HepG2 (cell line): Measurements from ENCODE around the gene ASIC3. TPM values are rescaled to one million over a fixed set of nuclear protein-coding genes. Genes with fewer than 3 reads are reported as not detected.

Experiments used
- HNRNPUL1 ChIP-seq: fragments of 200-400 bp; formaldehyde crosslinking; IDR thresholded peaks from 2 replicates; pipeline ENCODE4 v1.6.1; 2017; ENCODE audit warnings: low read depth, mild to moderate bottlenecking, low read length, moderate library complexity
- NFKB2 ChIP-seq: sonication (generic); formaldehyde crosslinking; IDR thresholded peaks from 2 replicates; pipeline ENCODE4 v1.4.0; 2020; ENCODE audit warnings: missing genetic modification reagents, borderline replicate concordance
- PHF21A ChIP-seq: sonication (generic); formaldehyde crosslinking; IDR thresholded peaks from 2 replicates; pipeline ENCODE4 v1.5.0; 2020; ENCODE audit warnings: mild to moderate bottlenecking, missing genetic modification reagents
- TBL1XR1 ChIP-seq: fragments of 150-350 bp; IDR thresholded peaks from 2 replicates; pipeline ENCODE4 v1.6.1; 2014; ENCODE audit warnings: borderline replicate concordance, low read length; ENCODE audit not compliant: partially characterized antibody
- ZNF773 ChIP-seq: sonication (generic); formaldehyde crosslinking; IDR thresholded peaks from 2 replicates; pipeline ENCODE4 v1.4.0; 2020; ENCODE audit warnings: missing genetic modification reagents, borderline replicate concordance
- polyA plus RNA-seq, 8 experiments: library from polyadenylated mRNA; depleted of rRNA in 3 of 8; stranded (reverse) in 7 of 8; unstranded in 1 of 8; fragments of >200 nt; fragmentation: Illumina TruSeq in 4 of 8; extraction: Trizol in 4 of 8; gene quantifications; 2 replicates each; pipeline versions ENCODE4 v1.2.1 to v1.2.3, GENCODE V29; 2011 to 2016; ENCODE audit warnings: low read depth in 4 of 8, missing spikeins in 1 of 8, mixed read lengths in 1 of 8; ENCODE audit not compliant: insufficient read depth in 1 of 8
- total RNA-seq, 5 experiments: library from RNA; depleted of rRNA; stranded (reverse); fragments of >200 nt; fragmentation: Illumina TruSeq; extraction: Trizol; gene quantifications; 2 replicates each; pipeline ENCODE4 v1.2.3, GENCODE V29; 2016; ENCODE audit warnings: low read depth in 1 of 5
- TF ChIP-seq, protein P1 (sequence below): sonication (generic); formaldehyde crosslinking; IDR thresholded peaks from 2 replicates; pipeline ENCODE4 v1.4.0; 2020; ENCODE audit warnings: missing genetic modification reagents
- TF ChIP-seq, protein P2 (sequence below), 2 experiments: sonication (generic) in 1 of 2; formaldehyde crosslinking in 1 of 2; IDR thresholded peaks; 2 replicates each; pipeline versions ENCODE4 v1.4.0 to v1.6.1; 2018 to 2020; ENCODE audit warnings: missing genetic modification reagents in 2 of 2, borderline replicate concordance in 1 of 2, low read depth in 1 of 2, mild to moderate bottlenecking in 1 of 2, missing biosample characterization in 1 of 2
- TF ChIP-seq, protein P3 (sequence below): sonication (generic); formaldehyde crosslinking; IDR thresholded peaks from 2 replicates; pipeline ENCODE4 v1.5.0; 2020; ENCODE audit warnings: mild to moderate bottlenecking, missing genetic modification reagents, borderline replicate concordance
- TF ChIP-seq, protein P4 (sequence below): IDR thresholded peaks from 2 replicates; pipeline ENCODE4 v1.6.1; 2016; ENCODE audit warnings: missing genetic modification reagents, missing compliant biosample characterization
- TF ChIP-seq, protein P5 (sequence below): sonication (generic); formaldehyde crosslinking; IDR thresholded peaks from 2 replicates; pipeline ENCODE4 v1.4.0; 2020; ENCODE audit warnings: missing genetic modification reagents

Gene ASIC3
- total and polyA plus RNA-seq, 2 of the 13 experiments (the other 11 are each of a cell fraction or from before 2014, with no cell fraction given) = 0.51 TPM; not detected in 1

DNA sequence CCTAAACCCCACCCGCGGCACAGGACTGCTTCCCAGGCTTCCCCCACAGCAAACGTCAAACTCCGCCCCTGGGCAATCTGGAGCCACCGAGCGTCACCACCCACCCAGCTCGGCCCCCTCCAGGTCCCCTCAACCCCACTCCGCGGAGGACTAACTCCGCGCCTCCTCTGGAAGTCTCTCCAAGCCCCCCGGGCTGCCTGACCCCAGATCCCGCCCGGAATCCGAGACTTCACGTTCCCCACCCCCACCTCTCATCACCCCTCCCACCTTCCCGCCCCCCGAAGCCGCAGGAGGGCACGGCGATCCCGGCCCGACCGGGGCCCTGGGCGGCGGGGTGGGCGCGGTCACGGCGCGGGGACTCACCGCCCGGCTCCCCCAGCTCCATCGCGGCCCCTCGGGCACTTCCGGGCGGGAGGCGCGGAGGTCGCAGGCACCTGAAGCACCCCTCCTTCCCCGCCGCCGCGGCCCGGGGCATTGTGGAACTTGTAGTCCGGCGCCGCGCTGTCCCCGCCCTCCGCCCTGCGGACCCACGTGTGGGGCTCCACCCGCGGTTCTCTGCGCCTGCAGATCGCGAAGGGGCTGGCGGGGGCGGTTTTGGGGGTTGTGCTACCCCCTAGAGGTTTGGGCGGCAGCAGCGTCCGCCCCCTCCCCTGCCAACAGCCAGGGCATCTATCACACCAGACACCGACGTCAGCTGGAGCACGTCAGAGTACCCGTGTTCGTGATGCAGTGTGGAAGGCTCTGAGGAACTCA is 34.9 kb downstream of the ASIC3 start, which contains the start of gene TMUB1 (continued):
- TF ChIP-seq HNRNPUL1 = no peak
- TF ChIP-seq TBL1XR1 = no peak
- no peak for TF ChIP-seq PHF21A (CRISPR knock-in tag)
- TF ChIP-seq, protein P1, sequence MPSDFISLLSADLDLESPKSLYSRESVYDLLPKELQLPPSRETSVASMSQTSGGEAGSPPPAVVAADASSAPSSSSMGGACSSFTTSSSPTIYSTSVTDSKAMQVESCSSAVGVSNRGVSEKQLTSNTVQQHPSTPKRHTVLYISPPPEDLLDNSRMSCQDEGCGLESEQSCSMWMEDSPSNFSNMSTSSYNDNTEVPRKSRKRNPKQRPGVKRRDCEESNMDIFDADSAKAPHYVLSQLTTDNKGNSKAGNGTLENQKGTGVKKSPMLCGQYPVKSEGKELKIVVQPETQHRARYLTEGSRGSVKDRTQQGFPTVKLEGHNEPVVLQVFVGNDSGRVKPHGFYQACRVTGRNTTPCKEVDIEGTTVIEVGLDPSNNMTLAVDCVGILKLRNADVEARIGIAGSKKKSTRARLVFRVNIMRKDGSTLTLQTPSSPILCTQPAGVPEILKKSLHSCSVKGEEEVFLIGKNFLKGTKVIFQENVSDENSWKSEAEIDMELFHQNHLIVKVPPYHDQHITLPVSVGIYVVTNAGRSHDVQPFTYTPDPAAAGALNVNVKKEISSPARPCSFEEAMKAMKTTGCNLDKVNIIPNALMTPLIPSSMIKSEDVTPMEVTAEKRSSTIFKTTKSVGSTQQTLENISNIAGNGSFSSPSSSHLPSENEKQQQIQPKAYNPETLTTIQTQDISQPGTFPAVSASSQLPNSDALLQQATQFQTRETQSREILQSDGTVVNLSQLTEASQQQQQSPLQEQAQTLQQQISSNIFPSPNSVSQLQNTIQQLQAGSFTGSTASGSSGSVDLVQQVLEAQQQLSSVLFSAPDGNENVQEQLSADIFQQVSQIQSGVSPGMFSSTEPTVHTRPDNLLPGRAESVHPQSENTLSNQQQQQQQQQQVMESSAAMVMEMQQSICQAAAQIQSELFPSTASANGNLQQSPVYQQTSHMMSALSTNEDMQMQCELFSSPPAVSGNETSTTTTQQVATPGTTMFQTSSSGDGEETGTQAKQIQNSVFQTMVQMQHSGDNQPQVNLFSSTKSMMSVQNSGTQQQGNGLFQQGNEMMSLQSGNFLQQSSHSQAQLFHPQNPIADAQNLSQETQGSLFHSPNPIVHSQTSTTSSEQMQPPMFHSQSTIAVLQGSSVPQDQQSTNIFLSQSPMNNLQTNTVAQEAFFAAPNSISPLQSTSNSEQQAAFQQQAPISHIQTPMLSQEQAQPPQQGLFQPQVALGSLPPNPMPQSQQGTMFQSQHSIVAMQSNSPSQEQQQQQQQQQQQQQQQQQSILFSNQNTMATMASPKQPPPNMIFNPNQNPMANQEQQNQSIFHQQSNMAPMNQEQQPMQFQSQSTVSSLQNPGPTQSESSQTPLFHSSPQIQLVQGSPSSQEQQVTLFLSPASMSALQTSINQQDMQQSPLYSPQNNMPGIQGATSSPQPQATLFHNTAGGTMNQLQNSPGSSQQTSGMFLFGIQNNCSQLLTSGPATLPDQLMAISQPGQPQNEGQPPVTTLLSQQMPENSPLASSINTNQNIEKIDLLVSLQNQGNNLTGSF (CRISPR knock-in tag) = no peak
- no peak for TF ChIP-seq ZNF773 (CRISPR knock-in tag)
- TF ChIP-seq, protein P2, sequence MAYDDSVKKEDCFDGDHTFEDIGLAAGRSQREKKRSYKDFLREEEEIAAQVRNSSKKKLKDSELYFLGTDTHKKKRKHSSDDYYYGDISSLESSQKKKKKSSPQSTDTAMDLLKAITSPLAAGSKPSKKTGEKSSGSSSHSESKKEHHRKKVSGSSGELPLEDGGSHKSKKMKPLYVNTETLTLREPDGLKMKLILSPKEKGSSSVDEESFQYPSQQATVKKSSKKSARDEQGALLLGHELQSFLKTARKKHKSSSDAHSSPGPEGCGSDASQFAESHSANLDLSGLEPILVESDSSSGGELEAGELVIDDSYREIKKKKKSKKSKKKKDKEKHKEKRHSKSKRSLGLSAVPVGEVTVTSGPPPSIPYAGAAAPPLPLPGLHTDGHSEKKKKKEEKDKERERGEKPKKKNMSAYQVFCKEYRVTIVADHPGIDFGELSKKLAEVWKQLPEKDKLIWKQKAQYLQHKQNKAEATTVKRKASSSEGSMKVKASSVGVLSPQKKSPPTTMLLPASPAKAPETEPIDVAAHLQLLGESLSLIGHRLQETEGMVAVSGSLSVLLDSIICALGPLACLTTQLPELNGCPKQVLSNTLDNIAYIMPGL (CRISPR knock-in tag; IDR thresholded peaks at IDR 0.05; ENCODE audit: borderline replicate concordance in 1 of 2, low read depth in 1 of 2) = no peak; a peak in 1 of 4 replicates
- TF ChIP-seq, protein P3, sequence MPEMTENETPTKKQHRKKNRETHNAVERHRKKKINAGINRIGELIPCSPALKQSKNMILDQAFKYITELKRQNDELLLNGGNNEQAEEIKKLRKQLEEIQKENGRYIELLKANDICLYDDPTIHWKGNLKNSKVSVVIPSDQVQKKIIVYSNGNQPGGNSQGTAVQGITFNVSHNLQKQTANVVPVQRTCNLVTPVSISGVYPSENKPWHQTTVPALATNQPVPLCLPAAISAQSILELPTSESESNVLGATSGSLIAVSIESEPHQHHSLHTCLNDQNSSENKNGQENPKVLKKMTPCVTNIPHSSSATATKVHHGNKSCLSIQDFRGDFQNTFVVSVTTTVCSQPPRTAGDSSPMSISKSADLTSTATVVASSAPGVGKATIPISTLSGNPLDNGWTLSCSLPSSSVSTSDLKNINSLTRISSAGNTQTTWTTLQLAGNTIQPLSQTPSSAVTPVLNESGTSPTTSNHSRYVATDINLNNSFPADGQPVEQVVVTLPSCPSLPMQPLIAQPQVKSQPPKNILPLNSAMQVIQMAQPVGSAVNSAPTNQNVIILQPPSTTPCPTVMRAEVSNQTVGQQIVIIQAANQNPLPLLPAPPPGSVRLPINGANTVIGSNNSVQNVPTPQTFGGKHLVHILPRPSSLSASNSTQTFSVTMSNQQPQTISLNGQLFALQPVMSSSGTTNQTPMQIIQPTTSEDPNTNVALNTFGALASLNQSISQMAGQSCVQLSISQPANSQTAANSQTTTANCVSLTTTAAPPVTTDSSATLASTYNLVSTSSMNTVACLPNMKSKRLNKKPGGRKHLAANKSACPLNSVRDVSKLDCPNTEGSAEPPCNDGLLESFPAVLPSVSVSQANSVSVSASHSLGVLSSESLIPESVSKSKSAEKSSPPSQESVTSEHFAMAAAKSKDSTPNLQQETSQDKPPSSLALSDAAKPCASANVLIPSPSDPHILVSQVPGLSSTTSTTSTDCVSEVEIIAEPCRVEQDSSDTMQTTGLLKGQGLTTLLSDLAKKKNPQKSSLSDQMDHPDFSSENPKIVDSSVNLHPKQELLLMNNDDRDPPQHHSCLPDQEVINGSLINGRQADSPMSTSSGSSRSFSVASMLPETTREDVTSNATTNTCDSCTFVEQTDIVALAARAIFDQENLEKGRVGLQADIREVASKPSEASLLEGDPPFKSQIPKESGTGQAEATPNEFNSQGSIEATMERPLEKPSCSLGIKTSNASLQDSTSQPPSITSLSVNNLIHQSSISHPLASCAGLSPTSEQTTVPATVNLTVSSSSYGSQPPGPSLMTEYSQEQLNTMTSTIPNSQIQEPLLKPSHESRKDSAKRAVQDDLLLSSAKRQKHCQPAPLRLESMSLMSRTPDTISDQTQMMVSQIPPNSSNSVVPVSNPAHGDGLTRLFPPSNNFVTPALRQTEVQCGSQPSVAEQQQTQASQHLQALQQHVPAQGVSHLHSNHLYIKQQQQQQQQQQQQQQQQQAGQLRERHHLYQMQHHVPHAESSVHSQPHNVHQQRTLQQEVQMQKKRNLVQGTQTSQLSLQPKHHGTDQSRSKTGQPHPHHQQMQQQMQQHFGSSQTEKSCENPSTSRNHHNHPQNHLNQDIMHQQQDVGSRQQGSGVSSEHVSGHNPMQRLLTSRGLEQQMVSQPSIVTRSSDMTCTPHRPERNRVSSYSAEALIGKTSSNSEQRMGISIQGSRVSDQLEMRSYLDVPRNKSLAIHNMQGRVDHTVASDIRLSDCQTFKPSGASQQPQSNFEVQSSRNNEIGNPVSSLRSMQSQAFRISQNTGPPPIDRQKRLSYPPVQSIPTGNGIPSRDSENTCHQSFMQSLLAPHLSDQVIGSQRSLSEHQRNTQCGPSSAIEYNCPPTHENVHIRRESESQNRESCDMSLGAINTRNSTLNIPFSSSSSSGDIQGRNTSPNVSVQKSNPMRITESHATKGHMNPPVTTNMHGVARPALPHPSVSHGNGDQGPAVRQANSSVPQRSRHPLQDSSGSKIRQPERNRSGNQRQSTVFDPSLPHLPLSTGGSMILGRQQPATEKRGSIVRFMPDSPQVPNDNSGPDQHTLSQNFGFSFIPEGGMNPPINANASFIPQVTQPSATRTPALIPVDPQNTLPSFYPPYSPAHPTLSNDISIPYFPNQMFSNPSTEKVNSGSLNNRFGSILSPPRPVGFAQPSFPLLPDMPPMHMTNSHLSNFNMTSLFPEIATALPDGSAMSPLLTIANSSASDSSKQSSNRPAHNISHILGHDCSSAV (CRISPR knock-in tag) = no peak
- TF ChIP-seq NFKB2 (CRISPR knock-in tag) = peak; percentile 48; the same call in 1 of the 2 replicates
- TF ChIP-seq, protein P4, sequence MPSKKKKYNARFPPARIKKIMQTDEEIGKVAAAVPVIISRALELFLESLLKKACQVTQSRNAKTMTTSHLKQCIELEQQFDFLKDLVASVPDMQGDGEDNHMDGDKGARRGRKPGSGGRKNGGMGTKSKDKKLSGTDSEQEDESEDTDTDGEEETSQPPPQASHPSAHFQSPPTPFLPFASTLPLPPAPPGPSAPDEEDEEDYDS (CRISPR knock-in tag) = no peak
- TF ChIP-seq, protein P5, sequence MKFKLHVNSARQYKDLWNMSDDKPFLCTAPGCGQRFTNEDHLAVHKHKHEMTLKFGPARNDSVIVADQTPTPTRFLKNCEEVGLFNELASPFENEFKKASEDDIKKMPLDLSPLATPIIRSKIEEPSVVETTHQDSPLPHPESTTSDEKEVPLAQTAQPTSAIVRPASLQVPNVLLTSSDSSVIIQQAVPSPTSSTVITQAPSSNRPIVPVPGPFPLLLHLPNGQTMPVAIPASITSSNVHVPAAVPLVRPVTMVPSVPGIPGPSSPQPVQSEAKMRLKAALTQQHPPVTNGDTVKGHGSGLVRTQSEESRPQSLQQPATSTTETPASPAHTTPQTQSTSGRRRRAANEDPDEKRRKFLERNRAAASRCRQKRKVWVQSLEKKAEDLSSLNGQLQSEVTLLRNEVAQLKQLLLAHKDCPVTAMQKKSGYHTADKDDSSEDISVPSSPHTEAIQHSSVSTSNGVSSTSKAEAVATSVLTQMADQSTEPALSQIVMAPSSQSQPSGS (CRISPR knock-in tag) = no peak
